Motor neuron (in vitro differentiated cells): ENCODE results near the gene MGAT5B. TPM values are rescaled to one million over a fixed set of nuclear protein-coding genes. Genes with fewer than 3 reads are reported as not detected.

Experiments
- ATAC-seq, 8 experiments: fragments of 200-7000 bp; cut with Tn5 transposase; replicated peaks in 6 of 8; 2 replicates each; pipeline ENCODE4 v1.8.0; 2021; ENCODE audit warnings: mild to moderate bottlenecking in 8 of 8, moderate library complexity in 8 of 8
- H3K27ac ChIP-seq, 2 donors: fragments of 250-450 bp; sonication (Bioruptor Pico); 2 replicates each; pipeline ENCODE4 v1.9.0; 2021; ENCODE audit warnings: antibody characterized with exemption in 2 of 2, mild to moderate bottlenecking in 2 of 2, moderate library complexity in 1 of 2
- H3K4me1 ChIP-seq, 2 donors: fragments of 250-450 bp; sonication (Bioruptor Pico); replicated peaks in 1 of 2; 2 replicates each; pipeline ENCODE4 v1.6.1; 2021; ENCODE audit warnings: antibody characterized with exemption in 2 of 2, mild to moderate bottlenecking in 2 of 2, moderate library complexity in 1 of 2
- H3K4me3 ChIP-seq, 5 donors: fragments of 250-450 bp; sonication (Bioruptor Pico); 2 replicates each; pipeline ENCODE4 v1.9.0; 2021; ENCODE audit warnings: antibody characterized with exemption in 5 of 5, mild to moderate bottlenecking in 5 of 5, moderate library complexity in 4 of 5
- WGBS, 10 experiments: fragments of 450-650 bp; shearing (Covaris generic); methylation state at CpG; one replicate each; pipeline ENCODE4 v1.0.0; 2022; 5-methylcytosine and 5-hydroxymethylcytosine counted together
- in situ Hi-C, 9 experiments: fragments of 400-800 bp; cut with MboI; loops; one replicate each; pipeline ENCODE4 v1.15.0; 2021; ENCODE audit warnings: low sequenced_read_pairs in 9 of 9, low pct_unique_long_range_greater_than_20kb in 2 of 9; ENCODE audit not compliant: unreplicated experiment in 9 of 9
- total RNA-seq, 8 experiments: library from RNA; unstranded; fragments of 300-600 nt; gene quantifications; 2 replicates each; pipeline versions ENCODE4 v1.2.3 to v1.2.4, GENCODE V29; 2022

Gene MGAT5B
- total RNA-seq, 8 experiments from 2014 or later = 1.3 to 19.6 (median 10.0) TPM

DNA sequence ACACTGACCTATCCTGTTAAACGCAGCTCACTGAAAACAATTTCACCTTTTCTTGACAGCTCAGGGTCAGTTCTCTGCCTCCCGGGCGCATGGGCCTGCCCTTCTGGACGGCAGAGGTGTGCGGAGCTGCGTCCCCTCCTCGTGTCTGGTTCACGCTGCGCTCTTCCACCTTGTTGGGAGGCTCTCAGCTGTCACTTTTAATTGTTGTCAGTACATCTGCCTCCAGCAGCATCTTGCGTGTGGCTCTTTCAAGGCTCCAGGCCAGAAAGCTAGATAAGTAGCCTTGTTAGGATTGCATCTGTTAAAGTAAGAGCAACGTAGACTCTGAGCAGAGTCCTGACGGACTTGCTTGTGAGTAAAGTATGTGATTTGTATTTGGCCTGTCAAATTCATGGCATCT, 59.4 kb downstream of the MGAT5B start:
- WGBS, 10 experiments = 54 to 100% (median 88%) methylated on average over 1 to 8 of the region's 12 CpGs; no CpG with 5 or more reads in 2 of the 10 experiments
- no peak for ATAC-seq
- Histone ChIP-seq H3K27ac (no peak overlapping the region), H3K4me1 (peaks cover 26 to 33% of the 10 kb centered on the region in 2 donors), H3K4me3 (no peak overlapping the region)
- in situ Hi-C loops = no loop called here

GRCh38 chr17:76927982-76928381, 59.8 kb downstream of the MGAT5B start:
- no peak overlapping the region for H3K27ac ChIP-seq
- WGBS, 10 experiments = 64 to 100% (median 89%) methylated on average over 1 to 3 of the region's 4 CpGs; no CpG with 5 or more reads in 2 of the 10 experiments
- in situ Hi-C loops = no loop called here
- no peak overlapping the region for H3K4me3 ChIP-seq
- H3K4me1 ChIP-seq = peaks cover 29 to 33% of the 10 kb centered on the region in 2 donors
- ATAC-seq = no peak

- 61 to 100% (median 91%) methylated on average over 1 to 3 of the region's 3 CpGs for WGBS, 10 experiments
- H3K4me3 ChIP-seq = no peak overlapping the region
- no peak overlapping the region for H3K27ac ChIP-seq
- peaks cover 37 to 38% of the 10 kb centered on the region in 2 donors for H3K4me1 ChIP-seq
- no peak for ATAC-seq
- in situ Hi-C loops = no loop called here
These were observed 60.9 kb downstream of the MGAT5B start for GRCh38 chr17:76929148-76929547.

- no peak overlapping the region for H3K27ac ChIP-seq
- 20 to 86% (median 80%) methylated on average over 1 to 2 of the region's 2 CpGs; no CpG with 5 or more reads in 3 of the 10 experiments for WGBS, 10 experiments
- in situ Hi-C loops = no loop called here
- no peak overlapping the region for H3K4me3 ChIP-seq
- peaks cover 41 to 42% of the 10 kb centered on the region in 2 donors for H3K4me1 ChIP-seq
- peak in 1 of 8 experiments; percentile 14 for ATAC-seq
These were observed 61.4 kb downstream of the MGAT5B start for GRCh38 chr17:76929601-76930000.

GRCh38 chr17:76930107-76930506, 61.9 kb downstream of the MGAT5B start:
- no peak overlapping the region for H3K4me3 ChIP-seq
- peaks cover 46 to 48% of the 10 kb centered on the region in 2 donors for H3K4me1 ChIP-seq
- peak in 1 of 8 experiments; percentile 83 for ATAC-seq
- H3K27ac ChIP-seq = no peak overlapping the region
- in situ Hi-C loops = no loop called here
- 0 to 100% (median 90%) methylated on average over 1 to 5 of the region's 6 CpGs; no CpG with 5 or more reads in 3 of the 10 experiments for WGBS, 10 experiments

DNA sequence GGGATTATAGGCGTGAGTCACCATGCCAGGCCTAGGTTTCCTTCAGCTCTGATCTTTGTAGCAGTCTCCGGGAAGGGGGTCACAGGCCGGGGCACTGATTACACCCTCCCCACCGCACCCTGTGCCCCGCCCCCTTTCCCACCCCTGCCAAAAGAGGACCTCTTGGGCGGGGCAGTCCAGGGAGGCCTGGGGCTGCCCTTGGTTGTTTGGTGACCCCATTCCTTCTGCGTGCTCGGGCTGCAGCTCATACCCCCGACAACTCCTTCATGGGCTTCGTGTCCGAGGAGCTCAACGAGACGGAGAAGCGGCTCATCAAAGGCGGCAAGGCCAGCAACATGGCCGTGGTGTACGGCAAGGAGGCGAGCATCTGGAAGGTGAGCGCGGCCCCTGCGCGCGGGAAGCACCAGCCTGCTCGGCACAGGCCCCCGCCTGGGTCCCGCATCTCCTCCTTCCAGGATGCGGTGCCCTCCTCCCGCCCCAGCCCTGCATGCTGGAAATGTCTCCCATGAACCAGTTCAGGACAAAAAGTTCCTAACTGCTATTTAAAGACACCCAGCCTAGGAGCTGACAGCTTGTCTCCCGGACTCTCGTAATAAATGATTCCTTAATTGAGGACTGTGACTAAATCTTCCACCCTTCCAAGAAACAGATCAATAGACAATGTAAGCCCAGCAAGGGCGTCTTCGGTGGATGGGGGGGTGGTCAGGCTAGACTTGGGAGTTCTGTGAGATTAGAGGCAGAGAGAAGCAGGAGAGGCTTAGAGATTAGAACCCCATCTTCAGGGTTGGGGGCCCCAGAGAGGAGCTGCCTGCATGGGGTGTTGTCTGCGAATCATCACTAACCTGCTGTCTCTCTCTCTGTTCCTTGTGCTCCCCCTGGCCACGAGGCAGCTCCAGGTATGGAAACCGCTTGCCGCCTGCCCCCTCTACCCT, 64.5 kb downstream of the MGAT5B start:
- no peak overlapping the region for H3K4me3 ChIP-seq
- in situ Hi-C loops = no loop called here

DNA sequence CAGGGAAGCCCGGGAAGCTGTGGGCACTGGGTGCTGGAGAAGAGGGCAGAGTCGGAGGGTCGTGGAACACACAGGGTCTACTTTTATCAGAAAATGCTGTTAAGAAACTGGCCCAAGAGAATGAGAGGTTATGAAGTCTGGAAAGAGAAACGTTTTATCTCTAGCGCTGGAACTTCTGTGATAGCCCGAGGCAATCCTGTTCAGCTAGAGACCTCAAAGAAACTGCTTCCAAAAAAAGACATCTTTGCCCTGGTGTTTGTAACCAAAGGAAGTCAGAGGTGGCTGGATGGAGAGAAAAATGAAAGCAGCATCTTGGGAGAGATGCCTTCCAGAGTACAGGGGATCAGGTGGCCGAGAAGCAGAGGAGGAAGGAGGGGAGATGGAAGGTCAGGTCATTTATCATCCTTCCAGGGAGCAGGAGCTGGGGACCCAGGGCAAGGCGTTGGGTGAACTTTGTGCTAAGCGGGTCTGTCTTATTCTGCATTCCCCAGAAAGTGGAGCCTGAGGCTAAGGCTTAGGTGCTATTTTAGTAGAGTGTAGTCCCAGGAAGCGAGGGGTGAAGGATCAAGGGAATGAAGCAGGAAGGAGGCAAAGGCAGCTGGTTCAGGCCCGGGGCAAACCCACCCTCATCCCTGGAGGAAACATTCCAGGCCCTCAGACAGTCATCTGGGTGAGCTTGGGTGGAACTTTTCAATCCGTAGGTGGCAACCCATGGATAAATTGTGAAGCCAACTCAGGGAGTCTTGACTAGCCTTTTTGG, 66.5 kb downstream of the MGAT5B start:
- no peak overlapping the region for H3K4me3 ChIP-seq
- in situ Hi-C loops = no loop called here
- peaks cover 33 to 37% of the 10 kb centered on the region in 2 donors for H3K4me1 ChIP-seq
- ATAC-seq = peak in 4 of 8 experiments; percentile 42 to 49 (median 44)
- peak overlapping the region; percentile 13 to 70 for H3K27ac ChIP-seq
- 20 to 100% (median 60%) methylated on average over 1 to 12 of the region's 12 CpGs for WGBS, 10 experiments

More for the DNA sequence above, 64.5 kb downstream of the MGAT5B start:
- Histone ChIP-seq H3K4me1 (peaks cover 37 to 38% of the 10 kb centered on the region in 2 donors), H3K27ac (peak overlapping the region in 1 of 2 donors; percentile 21)
- WGBS, 10 experiments = 46 to 89% (median 75%) methylated on average over 1 to 16 of the region's 36 CpGs; no CpG with 5 or more reads in 4 of the 10 experiments
- peak in 4 of 8 experiments; percentile 65 to 81 (median 74) for ATAC-seq

DNA sequence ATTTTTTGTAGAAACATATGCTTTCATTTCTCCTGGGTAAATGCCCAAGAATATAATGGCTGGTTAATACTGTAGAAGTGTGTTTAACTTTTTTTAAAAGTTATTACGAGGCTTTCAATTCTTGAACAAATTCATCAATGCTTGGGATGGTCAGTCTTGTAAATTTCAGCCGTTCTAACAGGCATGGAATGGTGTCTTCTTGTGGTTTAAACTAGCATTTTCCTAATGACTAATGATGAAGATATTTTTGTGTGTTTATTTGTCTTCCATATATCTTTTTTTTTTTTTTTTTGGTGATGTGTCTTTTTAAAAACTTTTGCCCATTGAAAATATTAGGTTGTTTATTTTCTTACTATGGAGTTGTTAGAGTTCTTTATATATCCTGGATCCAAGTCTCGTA, 67.1 kb downstream of the MGAT5B start:
- ATAC-seq = no peak
- Histone ChIP-seq H3K4me3 (no peak overlapping the region), H3K27ac (no peak overlapping the region), H3K4me1 (peaks cover 32 to 37% of the 10 kb centered on the region in 2 donors)
- WGBS, 10 experiments = 31 to 100% (median 86%) methylated on average over 1 to 3 of the region's 3 CpGs; no CpG with 5 or more reads in 1 of the 10 experiments
- in situ Hi-C loops = no loop called here

DNA sequence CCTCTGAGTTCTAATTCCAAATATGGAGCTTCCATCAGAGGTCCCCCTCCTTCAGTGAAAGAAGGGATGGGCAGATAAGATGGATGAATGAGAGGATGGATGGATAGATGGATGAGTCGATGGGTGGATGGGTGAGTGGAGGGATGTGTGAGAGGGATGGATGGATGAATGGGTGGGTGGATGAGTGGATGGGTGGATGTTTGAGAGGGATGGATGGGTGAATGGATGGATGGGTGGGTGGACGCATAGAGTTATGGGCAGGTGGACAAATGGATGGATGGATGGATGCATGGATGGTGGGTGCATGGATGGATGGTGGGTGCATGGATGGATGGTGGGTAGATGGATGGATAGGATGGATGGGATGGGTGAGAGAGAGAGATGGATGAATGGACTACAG, 69.0 kb downstream of the MGAT5B start:
- Histone ChIP-seq H3K4me1 (peaks cover 29 to 31% of the 10 kb centered on the region in 2 donors), H3K27ac (no peak overlapping the region), H3K4me3 (no peak overlapping the region)
- WGBS, 10 experiments = 60 to 100% (median 100%) methylated on average over 1 to 2 of the region's 2 CpGs; no CpG with 5 or more reads in 1 of the 10 experiments
- no peak for ATAC-seq
- in situ Hi-C loops = no loop called here

GRCh38 chr17:76938009-76938408, 69.8 kb downstream of the MGAT5B start:
- ATAC-seq = no peak
- peaks cover 22 to 26% of the 10 kb centered on the region in 2 donors for H3K4me1 ChIP-seq
- no peak overlapping the region for H3K4me3 ChIP-seq
- in situ Hi-C loops = no loop called here
- H3K27ac ChIP-seq = no peak overlapping the region
- 62 to 100% (median 83%) methylated on average over 1 to 9 of the region's 10 CpGs; no CpG with 5 or more reads in 5 of the 10 experiments for WGBS, 10 experiments

- no peak for ATAC-seq
- no peak overlapping the region for H3K27ac ChIP-seq
- in situ Hi-C loops = no loop called here
These were observed 72.1 kb downstream of the MGAT5B start for GRCh38 chr17:76940295-76940694.

GRCh38 chr17:76940738-76941350, 72.6 kb downstream of the MGAT5B start:
- peak in 1 of 8 experiments; percentile 49 for ATAC-seq
- 79 to 100% (median 94%) methylated on average over 1 to 6 of the region's 13 CpGs; no CpG with 5 or more reads in 5 of the 10 experiments for WGBS, 10 experiments
- Histone ChIP-seq H3K4me3 (no peak overlapping the region), H3K27ac (no peak overlapping the region), H3K4me1 (peaks cover 8 to 16% of the 10 kb centered on the region in 2 donors)
- in situ Hi-C loops = no loop called here

More at GRCh38 chr17:76940295-76940694, 72.1 kb downstream of the MGAT5B start:
- peaks cover 8 to 19% of the 10 kb centered on the region in 2 donors for H3K4me1 ChIP-seq
- 92 to 100% (median 100%) methylated on average over 1 to 5 of the region's 14 CpGs; no CpG with 5 or more reads in 6 of the 10 experiments for WGBS, 10 experiments
- H3K4me3 ChIP-seq = no peak overlapping the region
